Liver (tissue), 9 donors: ENCODE data around the gene KRTAP12-1. TPM values are rescaled to one million over a fixed set of nuclear protein-coding genes. Genes with fewer than 3 reads are reported as not detected.

Experiments used
- DNase-seq: peaks from one replicate; pipeline ENCODE4 v3.0.0-alpha.2; 2017; ENCODE audit warnings: low spot score
- H3K27ac ChIP-seq, 2 donors: one replicate each; pipeline ENCODE4 v1.7.0; 2013; ENCODE audit warnings: inconsistent platforms in 2 of 2, low read length in 2 of 2, control low read depth in 1 of 2, low read depth in 1 of 2, mild to moderate bottlenecking in 1 of 2
- H3K27me3 ChIP-seq, 4 donors: one replicate each; pipeline versions ENCODE4 v1.6.1 to v1.7.0; 2013; ENCODE audit warnings: low read length in 3 of 4, inconsistent platforms in 1 of 4, mild to moderate bottlenecking in 1 of 4, moderate library complexity in 1 of 4; ENCODE audit not compliant: control insufficient read depth in 4 of 4, insufficient read depth in 4 of 4
- H3K36me3 ChIP-seq, 4 donors: one replicate each; pipeline versions ENCODE4 v1.6.1 to v1.7.0; 2013; ENCODE audit warnings: low read length in 3 of 4, mild to moderate bottlenecking in 3 of 4, low read depth in 1 of 4, moderate library complexity in 1 of 4; ENCODE audit not compliant: control insufficient read depth in 4 of 4, insufficient read depth in 3 of 4
- H3K4me1 ChIP-seq, 4 donors: one replicate each; pipeline versions ENCODE4 v1.6.1 to v1.7.0; 2013; ENCODE audit warnings: low read length in 3 of 4, mild to moderate bottlenecking in 3 of 4, moderate library complexity in 1 of 4; ENCODE audit not compliant: control insufficient read depth in 4 of 4, insufficient read depth in 4 of 4
- H3K4me3 ChIP-seq, 3 donors: one replicate each; pipeline versions ENCODE4 v1.6.1 to v1.7.0; 2013; ENCODE audit warnings: low read length in 3 of 3, control low read depth in 1 of 3, low read depth in 1 of 3, mild to moderate bottlenecking in 1 of 3
- H3K9ac ChIP-seq, 2 donors: one replicate each; pipeline ENCODE4 v1.7.0; 2013; ENCODE audit warnings: low read length in 2 of 2, mild to moderate bottlenecking in 2 of 2, moderate library complexity in 2 of 2, control low read depth in 1 of 2, low read depth in 1 of 2
- H3K9me3 ChIP-seq, 4 donors: one replicate each; pipeline versions ENCODE4 v1.6.1 to v1.7.0; 2013; ENCODE audit warnings: low read length in 3 of 4; ENCODE audit not compliant: control insufficient read depth in 4 of 4
- EGR1 ChIP-seq, 2 donors: IDR thresholded peaks; 2 replicates each; pipeline ENCODE4 v1.6.1; 2016 to 2018; ENCODE audit warnings: antibody characterized with exemption in 2 of 2, low read depth in 2 of 2
- FOXA1 ChIP-seq: IDR thresholded peaks from 2 replicates; pipeline ENCODE4 v1.6.1; 2016; ENCODE audit warnings: antibody characterized with exemption
- GABPA ChIP-seq, 2 donors: IDR thresholded peaks in 1 of 2; conservative IDR thresholded peaks in 1 of 2; 2 replicates each; pipeline ENCODE4 v1.6.1; 2016; ENCODE audit warnings: antibody characterized with exemption in 2 of 2, mild to moderate bottlenecking in 1 of 2, moderate library complexity in 1 of 2
- HNF4A ChIP-seq, 2 donors: conservative IDR thresholded peaks; 2 replicates each; pipeline ENCODE4 v1.6.1; 2016; ENCODE audit warnings: antibody characterized with exemption in 2 of 2, mild to moderate bottlenecking in 2 of 2
- JUND ChIP-seq, 2 donors: IDR thresholded peaks; 2 replicates each; pipeline ENCODE4 v1.6.1; 2016; ENCODE audit warnings: antibody characterized with exemption in 2 of 2
- NR2F2 ChIP-seq: IDR thresholded peaks from 2 replicates; pipeline ENCODE4 v1.6.1; 2016; ENCODE audit warnings: antibody characterized with exemption
- RAD21 ChIP-seq, 2 donors: IDR thresholded peaks; 2 replicates each; pipeline ENCODE4 v1.6.1; 2016; ENCODE audit warnings: antibody characterized with exemption in 2 of 2, mild to moderate bottlenecking in 2 of 2
- REST ChIP-seq: IDR thresholded peaks from 2 replicates; pipeline ENCODE4 v1.6.1; 2016; ENCODE audit warnings: antibody characterized with exemption, mild to moderate bottlenecking
- RXRA ChIP-seq, 2 donors: IDR thresholded peaks; 2 replicates each; pipeline ENCODE4 v1.6.1; 2017 to 2018; ENCODE audit warnings: antibody characterized with exemption in 2 of 2, mild to moderate bottlenecking in 1 of 2
- SP1 ChIP-seq: IDR thresholded peaks from 2 replicates; pipeline ENCODE4 v1.6.1; 2018; ENCODE audit warnings: antibody characterized with exemption, mild to moderate bottlenecking
- TAF1 ChIP-seq: conservative IDR thresholded peaks from 2 replicates; pipeline ENCODE4 v1.6.1; 2016; ENCODE audit warnings: antibody characterized with exemption, mild to moderate bottlenecking
- YY1 ChIP-seq: IDR thresholded peaks from 2 replicates; pipeline ENCODE4 v1.6.1; 2016; ENCODE audit warnings: antibody characterized with exemption, mild to moderate bottlenecking
- WGBS: extraction: QIAGEN DNeasy Blood & Tissue Kit; methylation state at CpG from one replicate; pipeline ENCODE4 v1.1.7; 2013; 5-methylcytosine and 5-hydroxymethylcytosine counted together
- polyA plus RNA-seq, 2 donors: library from polyadenylated mRNA; stranded (reverse) in 1 of 2; unstranded in 1 of 2; fragments of 200-250 nt in 1 of 2; fragments of >200 nt in 1 of 2; fragmentation: Nextera tagmentation in 1 of 2; extraction: Ambion mirVana in 1 of 2; gene quantifications; one replicate each; pipeline versions ENCODE4 v1.2.1 to v1.2.3, GENCODE V29; 2013 to 2015
- total RNA-seq, 2 donors: library from RNA; depleted of rRNA; stranded (reverse); fragments of >200 nt; gene quantifications; one replicate each; pipeline ENCODE4 v1.2.3, GENCODE V29; 2014
- TF ChIP-seq, protein P1 (sequence below): fragments of 150-350 bp; IDR thresholded peaks from 2 replicates; pipeline ENCODE4 v1.5.1; 2017; ENCODE audit warnings: improper control_type of control experiment, low read depth, low read length; ENCODE audit not compliant: missing input control
- TF ChIP-seq, protein P2 (sequence below): IDR thresholded peaks from 2 replicates; pipeline ENCODE4 v1.6.1; 2016; ENCODE audit warnings: antibody characterized with exemption
- TF ChIP-seq, protein P3 (sequence below): IDR thresholded peaks from 2 replicates; pipeline ENCODE4 v1.6.1; 2016; ENCODE audit warnings: antibody characterized with exemption
- TF ChIP-seq, protein P4 (sequence below): IDR thresholded peaks from 2 replicates; pipeline ENCODE4 v1.6.1; 2016; ENCODE audit warnings: antibody characterized with exemption
- donor health status: healthy.
- donor health status: healthy.
- donor health status: healthy.
- donor health status: healthy.
- donor health status: healthy.

KRTAP12-1 gene
- total and polyA plus RNA-seq, 4 donors, result not detected

GRCh38 chr21:44695184-44695583 is 13.2 kb upstream of the KRTAP12-1 start:
- 58% methylated on average over 8 of the region's 8 CpGs for WGBS
- Histone ChIP-seq H3K36me3 (no peaks in the 10 kb centered on the region), H3K9ac (no peak overlapping the region), H3K9me3 (peaks cover 0 to 18% (median 2%) of the 10 kb centered on the region in 4 donors), H3K4me3 (no peak overlapping the region), H3K27me3 (peaks cover 0 to 10% (median 4%) of the 10 kb centered on the region in 4 donors), H3K27ac (no peak overlapping the region), H3K4me1 (no peaks in the 10 kb centered on the region)
- no peak for DNase-seq
- TF ChIP-seq, protein P1, sequence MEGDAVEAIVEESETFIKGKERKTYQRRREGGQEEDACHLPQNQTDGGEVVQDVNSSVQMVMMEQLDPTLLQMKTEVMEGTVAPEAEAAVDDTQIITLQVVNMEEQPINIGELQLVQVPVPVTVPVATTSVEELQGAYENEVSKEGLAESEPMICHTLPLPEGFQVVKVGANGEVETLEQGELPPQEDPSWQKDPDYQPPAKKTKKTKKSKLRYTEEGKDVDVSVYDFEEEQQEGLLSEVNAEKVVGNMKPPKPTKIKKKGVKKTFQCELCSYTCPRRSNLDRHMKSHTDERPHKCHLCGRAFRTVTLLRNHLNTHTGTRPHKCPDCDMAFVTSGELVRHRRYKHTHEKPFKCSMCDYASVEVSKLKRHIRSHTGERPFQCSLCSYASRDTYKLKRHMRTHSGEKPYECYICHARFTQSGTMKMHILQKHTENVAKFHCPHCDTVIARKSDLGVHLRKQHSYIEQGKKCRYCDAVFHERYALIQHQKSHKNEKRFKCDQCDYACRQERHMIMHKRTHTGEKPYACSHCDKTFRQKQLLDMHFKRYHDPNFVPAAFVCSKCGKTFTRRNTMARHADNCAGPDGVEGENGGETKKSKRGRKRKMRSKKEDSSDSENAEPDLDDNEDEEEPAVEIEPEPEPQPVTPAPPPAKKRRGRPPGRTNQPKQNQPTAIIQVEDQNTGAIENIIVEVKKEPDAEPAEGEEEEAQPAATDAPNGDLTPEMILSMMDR, result no peak
- TF ChIP-seq, protein P2, sequence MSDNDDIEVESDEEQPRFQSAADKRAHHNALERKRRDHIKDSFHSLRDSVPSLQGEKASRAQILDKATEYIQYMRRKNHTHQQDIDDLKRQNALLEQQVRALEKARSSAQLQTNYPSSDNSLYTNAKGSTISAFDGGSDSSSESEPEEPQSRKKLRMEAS, result no peak
- TF ChIP-seq RXRA (IDR thresholded peaks at IDR 0.05) (no peak), RAD21 (IDR thresholded peaks at IDR 0.05) (no peak), TAF1 (no peak), SP1 (no peak), EGR1 (IDR thresholded peaks at IDR 0.05; ENCODE audit: low read depth in 2 of 2) (no peak), REST (no peak), GABPA (IDR thresholded peaks at IDR 0.05 in 1 of 2, conservative IDR thresholded peaks at IDR 0.05 in 1 of 2) (no peak)
- TF ChIP-seq, protein P3, sequence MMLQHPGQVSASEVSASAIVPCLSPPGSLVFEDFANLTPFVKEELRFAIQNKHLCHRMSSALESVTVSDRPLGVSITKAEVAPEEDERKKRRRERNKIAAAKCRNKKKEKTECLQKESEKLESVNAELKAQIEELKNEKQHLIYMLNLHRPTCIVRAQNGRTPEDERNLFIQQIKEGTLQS, result no peak

- peaks cover 0 to 18% (median 2%) of the 10 kb centered on the region in 4 donors for H3K9me3 ChIP-seq
- H3K4me1 ChIP-seq, result no peaks in the 10 kb centered on the region
- no peak overlapping the region for H3K4me3 ChIP-seq
- H3K9ac ChIP-seq, result no peak overlapping the region
- peaks cover 0 to 6% (median 3%) of the 10 kb centered on the region in 4 donors for H3K27me3 ChIP-seq
- no peak overlapping the region for H3K27ac ChIP-seq
- no peaks in the 10 kb centered on the region for H3K36me3 ChIP-seq
- DNase-seq, result peak; percentile 26
- WGBS, result 65% methylated on average over 11 of the region's 11 CpGs
- no peak for TF ChIP-seq GABPA (IDR thresholded peaks at IDR 0.05 in 1 of 2, conservative IDR thresholded peaks at IDR 0.05 in 1 of 2)
- no peak for TF ChIP-seq YY1
- no peak for TF ChIP-seq RAD21 (IDR thresholded peaks at IDR 0.05)
- no peak for TF ChIP-seq SP1
- TF ChIP-seq HNF4A (conservative IDR thresholded peaks at IDR 0.05), result no peak
- TF ChIP-seq TAF1, result no peak
- TF ChIP-seq FOXA1, result no peak
- TF ChIP-seq, protein P3, result no peak
- TF ChIP-seq NR2F2, result no peak
- TF ChIP-seq JUND (IDR thresholded peaks at IDR 0.05), result no peak
- TF ChIP-seq, protein P1, result no peak
- TF ChIP-seq, protein P4, sequence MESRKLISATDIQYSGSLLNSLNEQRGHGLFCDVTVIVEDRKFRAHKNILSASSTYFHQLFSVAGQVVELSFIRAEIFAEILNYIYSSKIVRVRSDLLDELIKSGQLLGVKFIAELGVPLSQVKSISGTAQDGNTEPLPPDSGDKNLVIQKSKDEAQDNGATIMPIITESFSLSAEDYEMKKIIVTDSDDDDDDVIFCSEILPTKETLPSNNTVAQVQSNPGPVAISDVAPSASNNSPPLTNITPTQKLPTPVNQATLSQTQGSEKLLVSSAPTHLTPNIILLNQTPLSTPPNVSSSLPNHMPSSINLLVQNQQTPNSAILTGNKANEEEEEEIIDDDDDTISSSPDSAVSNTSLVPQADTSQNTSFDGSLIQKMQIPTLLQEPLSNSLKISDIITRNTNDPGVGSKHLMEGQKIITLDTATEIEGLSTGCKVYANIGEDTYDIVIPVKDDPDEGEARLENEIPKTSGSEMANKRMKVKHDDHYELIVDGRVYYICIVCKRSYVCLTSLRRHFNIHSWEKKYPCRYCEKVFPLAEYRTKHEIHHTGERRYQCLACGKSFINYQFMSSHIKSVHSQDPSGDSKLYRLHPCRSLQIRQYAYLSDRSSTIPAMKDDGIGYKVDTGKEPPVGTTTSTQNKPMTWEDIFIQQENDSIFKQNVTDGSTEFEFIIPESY, result no peak
Observed at GRCh38 chr21:44694776-44695175, 12.8 kb upstream of the KRTAP12-1 start.
